Small intestine (tissue), 7 donors: ENCODE data around the gene CFHR2. TPM values are rescaled to one million over a fixed set of nuclear protein-coding genes. Genes with fewer than 3 reads are reported as not detected.
"Not testable (repeated sequence)": the region's sequence is repeated elsewhere in the genome, so short reads cannot be mapped to it uniquely, and the experiment has no call there.

ENCODE experiments used
- DNase-seq, 2 donors: peaks; one replicate each; pipeline versions ENCODE4 v3.0.0 to v3.0.0-alpha.2; 2013
- FAIRE-seq: peaks from 2 replicates; lab custom pipeline; 2012; peaks lifted over from hg19 to GRCh38; lab: Jason Lieb, UNC
- H3K27ac ChIP-seq, 3 donors: one replicate each; pipeline ENCODE4 v1.5.1; 2013; ENCODE audit warnings: low read length in 2 of 3, mild to moderate bottlenecking in 2 of 3, control low read depth in 1 of 3, inconsistent platforms in 1 of 3, low read depth in 1 of 3, moderate library complexity in 1 of 3
- H3K27me3 ChIP-seq, 3 donors: one replicate each; pipeline ENCODE4 v1.6.1; 2013; ENCODE audit warnings: low read length in 3 of 3, inconsistent platforms in 1 of 3; ENCODE audit not compliant: control insufficient read depth in 3 of 3, insufficient read depth in 3 of 3
- H3K36me3 ChIP-seq, 3 donors: one replicate each; pipeline ENCODE4 v1.6.1; 2013; ENCODE audit warnings: low read length in 3 of 3, inconsistent platforms in 1 of 3, low read depth in 1 of 3, mild to moderate bottlenecking in 1 of 3, moderate library complexity in 1 of 3; ENCODE audit not compliant: control insufficient read depth in 3 of 3, insufficient read depth in 2 of 3
- H3K4me1 ChIP-seq, 3 donors: one replicate each; pipeline ENCODE4 v1.6.1; 2013; ENCODE audit warnings: low read length in 2 of 3, inconsistent platforms in 1 of 3, low read depth in 1 of 3, mild to moderate bottlenecking in 1 of 3, moderate library complexity in 1 of 3; ENCODE audit not compliant: control insufficient read depth in 3 of 3, insufficient read depth in 2 of 3
- H3K4me3 ChIP-seq, 3 donors: one replicate each; pipeline ENCODE4 v1.5.1; 2013; ENCODE audit warnings: low read length in 3 of 3, control low read depth in 1 of 3, inconsistent platforms in 1 of 3, low read depth in 1 of 3, mild to moderate bottlenecking in 1 of 3, moderate library complexity in 1 of 3
- H3K9me3 ChIP-seq, 2 donors: one replicate each; pipeline ENCODE4 v1.6.1; 2013; ENCODE audit warnings: low read depth in 1 of 2, low read length in 1 of 2; ENCODE audit not compliant: control insufficient read depth in 2 of 2, insufficient read depth in 1 of 2
- WGBS, 3 donors: extraction: QIAGEN DNeasy Blood & Tissue Kit; methylation state at CpG; one replicate each; pipeline ENCODE4 v1.1.7; 2013; 5-methylcytosine and 5-hydroxymethylcytosine counted together
- polyA plus RNA-seq, 4 donors: library from polyadenylated mRNA; stranded (reverse) in 3 of 4; unstranded in 1 of 4; fragments of 200-250 nt in 3 of 4; fragments of 120-200 nt in 1 of 4; gene quantifications; one replicate each; pipeline versions ENCODE4 v1.2.1 to v1.2.3, GENCODE V29; 2013
- donor health status: healthy with polysubstance abuse.
- donor health status: control.
- donor health status: control.
- donor health status: Bipolar disorder and iron deficiency.
- donor health status: healthy.

The CFHR2 gene
- polyA plus RNA-seq, 4 donors: not detected

DNA sequence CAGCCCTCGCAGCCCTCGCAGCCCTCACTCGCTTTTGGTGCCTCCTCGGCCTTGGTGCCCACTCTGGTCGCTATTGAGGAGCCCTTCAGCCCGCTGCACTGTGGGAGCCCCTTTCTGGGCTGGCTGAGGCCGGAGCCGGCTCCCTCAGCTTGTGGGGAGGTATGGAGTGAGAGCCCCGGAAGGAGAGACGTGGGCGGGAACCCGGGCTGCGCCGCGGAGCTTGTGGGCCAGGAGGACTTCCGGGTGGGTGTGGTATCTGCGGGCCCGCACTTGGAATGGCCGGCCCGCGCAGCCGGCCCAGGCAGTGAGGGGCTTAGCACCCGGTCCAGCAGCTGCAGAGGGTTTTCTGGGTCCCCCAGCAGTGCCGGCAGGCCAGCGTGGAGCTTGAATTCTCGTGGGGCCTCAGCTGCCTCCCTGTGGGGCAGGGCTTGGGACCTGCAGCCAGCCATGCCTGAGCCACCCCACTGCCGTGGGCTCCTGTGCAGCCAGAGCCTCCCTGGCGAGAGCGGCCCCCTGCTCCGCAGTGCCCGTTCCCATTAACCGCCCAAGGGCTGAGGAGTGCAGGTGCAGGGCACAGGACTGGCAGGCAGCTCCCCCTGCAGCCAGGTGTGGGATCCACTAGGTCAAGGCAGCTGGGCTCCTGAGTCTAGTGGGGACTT is 9.9 kb upstream of the CFHR2 start:
- H3K4me3 ChIP-seq: no peak overlapping the region
- no peak overlapping the region for H3K27ac ChIP-seq
- no peaks in the 10 kb centered on the region for H3K27me3 ChIP-seq
- 90 to 92% (median 91%) methylated on average over 31 to 32 of the region's 32 CpGs for WGBS, 3 donors
- no peak for DNase-seq
- H3K9me3 ChIP-seq: peaks cover 0 to 3% of the 10 kb centered on the region in 2 donors
- no peaks in the 10 kb centered on the region for H3K4me1 ChIP-seq
- no peaks in the 10 kb centered on the region for H3K36me3 ChIP-seq
- FAIRE-seq: no peak

DNA sequence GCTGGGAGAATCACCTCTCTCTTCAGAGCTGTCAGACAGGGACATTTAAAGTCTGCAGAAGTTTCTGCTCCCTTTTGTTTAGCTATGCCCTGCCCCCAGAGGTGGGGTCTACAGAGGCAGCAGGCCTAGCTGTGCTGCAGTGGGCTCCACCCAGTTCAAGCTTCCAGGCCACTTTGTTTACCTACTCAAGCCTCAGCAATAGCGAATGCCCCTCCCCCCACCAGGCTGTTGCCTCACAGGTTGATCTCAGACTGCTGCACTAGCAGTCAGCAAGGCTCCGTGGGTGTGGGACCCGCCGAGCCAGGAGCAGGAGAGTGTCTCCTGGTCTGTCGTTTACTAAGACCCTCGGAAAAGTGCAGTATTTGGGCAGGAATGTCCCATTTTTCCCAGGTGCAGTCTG is 2.1 kb upstream of the CFHR2 start:
- H3K4me1 ChIP-seq, FAIRE-seq, H3K27ac ChIP-seq, DNase-seq, H3K9me3 ChIP-seq, H3K27me3 ChIP-seq, H3K36me3 ChIP-seq, H3K4me3 ChIP-seq: not testable (repeated sequence)
- 64 to 68% (median 65%) methylated on average over 6 of the region's 6 CpGs for WGBS, 3 donors

DNA sequence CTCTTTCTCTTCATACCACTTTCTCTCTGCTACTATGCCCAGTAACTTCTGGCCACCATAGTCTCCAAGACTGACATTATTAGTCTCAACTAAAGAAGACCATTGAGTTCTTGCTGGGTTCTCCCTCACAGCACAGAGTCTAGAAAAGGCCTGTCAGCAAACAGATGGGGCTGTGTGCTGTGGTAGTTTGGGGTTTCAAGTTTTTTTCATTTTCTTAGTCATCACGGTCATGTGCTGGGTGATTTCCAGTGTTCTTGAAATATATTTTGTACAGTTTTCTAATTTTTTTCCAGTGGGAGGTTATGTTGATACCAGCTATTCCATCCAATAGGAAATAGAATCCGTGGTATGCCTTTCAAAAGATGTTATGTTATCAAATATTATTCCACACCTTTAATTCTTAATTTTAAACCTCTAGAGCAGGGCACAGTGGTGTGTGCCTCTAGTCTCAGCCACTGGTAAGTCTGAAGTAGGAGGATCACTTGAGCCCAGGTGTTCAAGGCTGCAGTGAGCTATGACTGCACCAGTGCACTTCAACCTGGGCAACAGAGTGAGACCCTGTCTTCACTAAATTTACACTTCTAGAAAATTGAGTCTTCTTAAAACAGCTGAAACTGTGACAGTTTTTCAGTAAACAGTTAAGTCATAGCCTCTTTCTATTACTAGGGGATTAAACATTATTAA is 8.3 kb downstream of the CFHR2 start:
- FAIRE-seq: no peak
- no peaks in the 10 kb centered on the region for H3K4me1 ChIP-seq
- DNase-seq: no peak
- no peaks in the 10 kb centered on the region for H3K27me3 ChIP-seq
- H3K9me3 ChIP-seq: no peaks in the 10 kb centered on the region
- H3K4me3 ChIP-seq: no peak overlapping the region
- WGBS, 3 donors: 61 to 79% (median 76%) methylated on average over 2 of the region's 2 CpGs
- H3K36me3 ChIP-seq: no peaks in the 10 kb centered on the region
- no peak overlapping the region for H3K27ac ChIP-seq

DNA sequence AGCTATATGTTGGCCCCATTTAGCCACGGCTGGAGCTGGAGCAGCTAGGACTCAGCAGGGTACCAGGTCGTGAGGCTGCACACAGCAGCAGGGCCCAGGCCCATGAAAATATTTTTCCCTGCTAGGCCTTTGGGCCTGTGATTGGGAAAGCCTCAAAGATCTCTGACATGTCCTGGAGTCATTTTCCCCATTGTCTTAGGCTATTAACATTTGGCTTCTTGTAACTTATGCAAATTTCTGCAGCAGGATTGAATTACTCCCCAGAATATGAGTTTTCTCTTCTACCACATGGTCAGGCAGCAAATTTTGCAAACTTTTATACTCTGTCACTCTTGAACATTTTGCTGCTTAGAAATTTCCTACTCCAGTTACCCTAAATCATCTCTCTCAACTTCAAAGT is 11.2 kb downstream of the CFHR2 start:
- H3K36me3 ChIP-seq: no peaks in the 10 kb centered on the region
- no peak for DNase-seq
- no peaks in the 10 kb centered on the region for H3K4me1 ChIP-seq
- WGBS, 3 donors: 48 to 68% (median 57%) methylated on average over 2 of the region's 2 CpGs
- no peak for FAIRE-seq
- H3K9me3 ChIP-seq: no peaks in the 10 kb centered on the region
- no peak overlapping the region for H3K4me3 ChIP-seq
- H3K27ac ChIP-seq: no peak overlapping the region
- no peaks in the 10 kb centered on the region for H3K27me3 ChIP-seq

DNA sequence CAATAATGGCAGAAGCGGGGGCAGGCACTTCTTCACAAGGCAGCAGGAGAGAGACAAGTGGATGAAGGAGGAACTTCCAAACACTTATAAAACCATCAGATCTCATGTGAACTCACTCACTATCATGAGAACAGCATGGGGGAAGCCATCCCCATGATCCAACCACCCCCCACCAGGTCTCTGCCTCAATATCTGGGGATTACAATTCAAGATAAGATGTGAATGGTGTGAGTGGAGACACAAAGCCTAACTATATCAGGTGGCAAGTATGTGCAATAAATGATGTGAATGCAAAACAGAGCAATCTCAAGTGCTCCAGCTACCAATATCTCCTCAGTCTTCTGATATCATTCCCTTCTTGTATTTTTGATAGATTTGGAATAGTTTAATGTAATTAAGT is 12.4 kb downstream of the CFHR2 start:
- WGBS, 3 donors: 93 to 100% (median 93%) methylated on average over 1 of the region's 1 CpG
- FAIRE-seq: no peak
- Histone ChIP-seq H3K27me3 (no peaks in the 10 kb centered on the region), H3K4me1 (no peaks in the 10 kb centered on the region), H3K36me3 (no peaks in the 10 kb centered on the region), H3K4me3 (no peak overlapping the region), H3K27ac (no peak overlapping the region), H3K9me3 (no peaks in the 10 kb centered on the region)
- DNase-seq: no peak

DNA sequence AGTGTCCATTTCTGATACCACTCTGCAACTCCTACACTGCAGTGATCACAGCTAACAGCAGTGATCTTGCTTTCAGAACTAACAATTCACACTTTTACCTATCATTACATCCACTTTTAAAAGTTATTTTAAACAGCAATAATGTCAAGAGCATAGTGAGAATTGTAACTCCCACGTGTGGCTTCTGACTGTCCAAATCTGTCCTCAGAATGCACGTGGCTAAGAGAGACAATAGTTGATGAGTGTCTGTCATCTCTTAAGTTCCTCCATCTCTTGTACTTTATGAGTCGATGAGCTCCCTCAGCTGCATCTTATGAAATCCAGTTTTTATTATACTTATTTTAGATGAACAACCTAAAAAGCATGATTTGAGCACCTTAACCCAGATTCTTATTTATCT is 17.3 kb downstream of the CFHR2 start:
- H3K4me1 ChIP-seq: no peaks in the 10 kb centered on the region
- WGBS, 3 donors: 47 to 64% (median 56%) methylated on average over 3 of the region's 3 CpGs

DNA sequence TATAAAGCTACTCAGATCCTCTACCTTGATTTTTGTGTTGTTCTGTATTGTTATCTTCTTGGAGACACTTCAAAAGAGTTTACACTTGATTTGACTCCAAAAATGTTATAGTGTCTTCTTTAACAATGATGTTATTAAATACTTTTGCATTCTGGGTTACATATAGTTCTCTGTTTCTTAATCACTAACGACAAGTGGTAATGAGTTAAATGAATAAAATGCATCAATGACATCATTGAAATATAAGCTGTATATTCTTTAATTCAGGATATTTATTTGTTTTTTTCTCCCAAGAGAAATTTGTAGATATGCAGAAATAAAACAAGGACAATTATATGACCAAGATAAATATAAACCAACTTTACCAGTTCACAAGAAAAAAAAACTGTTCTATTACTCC is 26.6 kb downstream of the CFHR2 start:
- no peak for DNase-seq
- Histone ChIP-seq H3K36me3 (no peaks in the 10 kb centered on the region), H3K27ac (no peak overlapping the region), H3K4me3 (no peak overlapping the region), H3K27me3 (no peaks in the 10 kb centered on the region), H3K4me1 (no peaks in the 10 kb centered on the region), H3K9me3 (no peaks in the 10 kb centered on the region)
- no peak for FAIRE-seq
- WGBS, 3 donors: 67 to 73% (median 72%) methylated on average over 1 of the region's 1 CpG

More for the DNA sequence above, 17.3 kb downstream of the CFHR2 start:
- no peaks in the 10 kb centered on the region for H3K9me3 ChIP-seq
- H3K27me3 ChIP-seq: no peaks in the 10 kb centered on the region
- FAIRE-seq (no peak), DNase-seq (no peak)
- H3K36me3 ChIP-seq: no peaks in the 10 kb centered on the region
- H3K4me3 ChIP-seq: no peak overlapping the region
- no peak overlapping the region for H3K27ac ChIP-seq

DNA sequence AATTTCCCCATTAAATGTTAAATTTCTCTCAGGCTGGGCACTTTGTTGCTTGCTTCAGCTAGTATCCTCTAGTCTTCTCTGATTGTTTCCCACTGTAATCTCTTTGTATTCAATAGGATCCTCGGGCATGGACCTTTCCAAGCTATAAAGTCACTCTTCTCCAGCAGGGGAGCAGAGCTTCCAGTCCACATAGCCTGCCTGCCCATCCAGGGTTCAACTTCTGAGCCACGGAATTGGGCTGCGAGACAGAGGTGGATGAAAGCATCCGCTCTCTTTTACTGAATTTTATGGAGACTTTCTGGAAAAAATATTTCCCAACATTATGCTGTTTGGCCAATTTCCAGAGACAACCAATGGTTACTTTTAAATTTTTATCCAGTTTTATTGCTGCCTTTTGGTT is 32.7 kb downstream of the CFHR2 start:
- H3K4me3 ChIP-seq: no peak overlapping the region
- FAIRE-seq (no peak), DNase-seq (no peak)
- no peak overlapping the region for H3K27ac ChIP-seq
- WGBS, 3 donors: 81 to 88% (median 86%) methylated on average over 4 of the region's 4 CpGs
- H3K27me3 ChIP-seq: no peaks in the 10 kb centered on the region
- no peaks in the 10 kb centered on the region for H3K4me1 ChIP-seq
- H3K9me3 ChIP-seq: no peaks in the 10 kb centered on the region
- no peaks in the 10 kb centered on the region for H3K36me3 ChIP-seq
